GM12878 (cell line): ENCODE measurements around the gene GMDS. TPM values are rescaled to one million over a fixed set of nuclear protein-coding genes. Genes with fewer than 3 reads are reported as not detected.

Experiments
- ATAC-seq: fragments of 200-7000 bp; cut with Tn5 transposase; 3 replicates; pipeline ENCODE4 v1.9.1; 2020; ENCODE audit warnings: mild to moderate bottlenecking, moderate library complexity
- BruUV-seq: library from RNA; stranded (reverse); fragments of 400-500 nt; replicated peaks from 2 replicates; lab custom pipeline; 2021; lab: Mats Ljungman, UMichigan
- CTCF ChIA-PET: fragments of 300-600 bp; sonication (Branson Sonifier 250); formaldehyde crosslinking; extraction: SDS; loops from one replicate; lab custom pipeline; 2021; ENCODE audit warnings: inconsistent platforms; lab: Yijun Ruan, JAX
- POLR2A ChIA-PET: fragments of 350-600 bp; formaldehyde crosslinking; extraction: SDS; loops from one replicate; lab custom pipeline; 2021; ENCODE audit warnings: inconsistent platforms; lab: Charles Lee
- RAD21 ChIA-PET: fragments of 300-600 bp; sonication (Branson Sonifier 250); formaldehyde crosslinking; loops from one replicate; lab custom pipeline; 2023; ENCODE audit warnings: antibody characterized with exemption; ENCODE audit not compliant: unreplicated experiment; lab: Charles Lee
- SMC1A ChIA-PET: fragments of 300-600 bp; sonication (Branson Sonifier 250); formaldehyde crosslinking; loops from one replicate; lab custom pipeline; 2023; ENCODE audit not compliant: unreplicated experiment, uncharacterized antibody; lab: Charles Lee
- DNase-seq: peaks from one replicate; pipeline ENCODE4 v3.0.0-alpha.2; 2011; ENCODE audit warnings: low read depth, low spot score
- FAIRE-seq: peaks from 3 replicates; lab custom pipeline; 2011; peaks lifted over from hg19 to GRCh38; lab: Jason Lieb, UNC
- H2AFZ ChIP-seq: 2 replicates; pipeline ENCODE4 v1.6.0; 2011; ENCODE audit warnings: low read depth, low read length, control low read depth; ENCODE audit not compliant: control insufficient read depth
- H3K27ac ChIP-seq: 2 replicates; pipeline ENCODE4 v1.5.1; 2011; ENCODE audit warnings: control low read depth; ENCODE audit not compliant: control insufficient read depth, insufficient read depth
- H3K27me3 ChIP-seq, 2 experiments: replicated peaks in 1 of 2; 2 replicates each; pipeline versions ENCODE4 v1.6.0 to v1.6.1; 2011; ENCODE audit warnings: low read length in 1 of 2; ENCODE audit not compliant: control insufficient read depth in 2 of 2, insufficient read depth in 2 of 2
- H3K36me3 ChIP-seq, 2 experiments: 2 replicates each; pipeline ENCODE4 v1.5.1; 2011; ENCODE audit warnings: low read length in 1 of 2; ENCODE audit not compliant: control insufficient read depth in 2 of 2, insufficient read depth in 2 of 2
- H3K4me1 ChIP-seq: 2 replicates; pipeline ENCODE4 v1.6.1; 2011; ENCODE audit warnings: mild to moderate bottlenecking, low read length, moderate library complexity, mixed read lengths; ENCODE audit not compliant: control insufficient read depth, insufficient read depth
- H3K4me2 ChIP-seq: 2 replicates; pipeline ENCODE4 v1.6.0; 2011; ENCODE audit warnings: control low read depth; ENCODE audit not compliant: control insufficient read depth, insufficient read depth
- H3K4me3 ChIP-seq: fragments of 200-600 bp; sonication (generic); 2 replicates; pipeline ENCODE4 v1.5.1; 2016
- H3K79me2 ChIP-seq: 2 replicates; pipeline ENCODE4 v1.6.0; 2011; ENCODE audit warnings: low read length; ENCODE audit not compliant: control insufficient read depth, insufficient read depth
- H3K9ac ChIP-seq: 2 replicates; pipeline ENCODE4 v1.8.0; 2011; ENCODE audit warnings: low read length, control low read depth, mixed read lengths; ENCODE audit not compliant: control insufficient read depth, insufficient read depth
- H3K9me3 ChIP-seq: replicated peaks from 3 replicates; pipeline ENCODE4 v1.5.1; 2011; ENCODE audit warnings: mild to moderate bottlenecking, low read length; ENCODE audit not compliant: control insufficient read depth, insufficient read depth
- H4K20me1 ChIP-seq: 2 replicates; pipeline ENCODE4 v1.6.0; 2011; ENCODE audit not compliant: control insufficient read depth, insufficient read depth
- BHLHE40 ChIP-seq, 2 experiments: fragments of 450-650 bp in 1 of 2; IDR thresholded peaks; 2 replicates each; pipeline ENCODE4 v1.6.1; 2011 to 2017; ENCODE audit warnings: low read depth in 2 of 2, borderline replicate concordance in 1 of 2, improper control_type of control experiment in 1 of 2, low read length in 1 of 2, mild to moderate bottlenecking in 1 of 2
- HDAC6 ChIP-seq: fragments of 200-600 bp; sonication (generic); IDR thresholded peaks from one replicate; pipeline ENCODE4 v1.8.0; 2017; ENCODE audit warnings: antibody characterized with exemption; ENCODE audit not compliant: unreplicated experiment
- ZBTB33 ChIP-seq: fragments of 450-650 bp; IDR thresholded peaks from 2 replicates; pipeline ENCODE4 v1.6.1; 2017; ENCODE audit warnings: mild to moderate bottlenecking
- WGBS: methylation state at CpG from one replicate; pipeline ENCODE4 v1.1.6; 2016; ENCODE audit warnings: low lambda C conversion rate; ENCODE audit not compliant: insufficient replicate concordance, insufficient coverage; ENCODE audit errors: missing lambda C conversion rate; 5-methylcytosine and 5-hydroxymethylcytosine counted together
- in situ Hi-C: fragments of 300-500 bp; cut with MboI; formaldehyde crosslinking; loops from 9 replicates; pipeline ENCODE4 v1.14.3; 2018; ENCODE audit warnings: mixed read lengths
- intact Hi-C: fragments of 100-400 bp; cut with micrococcal nuclease; formaldehyde crosslinking; loops from one replicate; pipeline ENCODE4 v1.14.2; 2022; ENCODE audit not compliant: unreplicated experiment
- polyA plus RNA-seq, 11 experiments: library from polyadenylated mRNA; depleted of rRNA in 4 of 11; unstranded in 6 of 11; stranded (reverse) in 5 of 11; fragments of >200 nt; fragmentation: Nextera tagmentation in 4 of 11; fragmentation: Illumina TruSeq in 1 of 11; extraction: Ambion mirVana in 4 of 11; extraction: Trizol in 1 of 11; gene quantifications; 1 replicate in 1 of 11; 2 replicates in 10 of 11; pipeline versions ENCODE4 v1.2.1 to v1.2.3, GENCODE V29; 2011 to 2016; ENCODE audit warnings: inconsistent platforms in 2 of 11, missing spikeins in 2 of 11, low read depth in 1 of 11
- total RNA-seq, 4 experiments: library from RNA; depleted of rRNA in 3 of 4; stranded (reverse); fragments of >200 nt in 3 of 4; fragmentation: Illumina TruSeq in 1 of 4; extraction: Trizol in 1 of 4; gene quantifications; 2 replicates each; pipeline versions ENCODE4 v1.2.1 to v1.2.3, GENCODE V29; 2013 to 2021

GMDS gene
- total and polyA plus RNA-seq, 10 of the 15 experiments (the other 5 are each of a cell fraction or from before 2014, with no cell fraction given): 0.61 to 53.8 (median 29.3) TPM

- ChIA-PET CTCF (no interaction called here), SMC1A (interaction anchor here (0.6 kb wide), 1 partner anchor 901 kb away, joined by 3 read pairs; no protein-coding TSS in a partner anchor), RAD21 (no interaction called here), POLR2A (no interaction called here)
- TF ChIP-seq HDAC6 (no peak), BHLHE40 (IDR thresholded peaks at IDR 0.05; ENCODE audit: borderline replicate concordance in 1 of 2, low read depth in 2 of 2, low read length in 1 of 2) (no peak)
- ATAC-seq: no peak
- Histone ChIP-seq H3K4me1 (no peaks in the 10 kb centered on the region; the same call in 1 of the 2 replicates), H4K20me1 (no peaks in the 10 kb centered on the region), H3K4me3 (no peak overlapping the region), H3K36me3 (no peaks in the 10 kb centered on the region), H3K9me3 (no peaks in the 10 kb centered on the region), H3K27me3 (no peaks in the 10 kb centered on the region), H3K79me2 (no peaks in the 10 kb centered on the region), H3K27ac (no peak overlapping the region), H3K9ac (no peak overlapping the region), H2AFZ (no peak overlapping the region), H3K4me2 (no peak overlapping the region)
- no peak for DNase-seq
- intact Hi-C loops: no loop called here
- 88% methylated on average over 8 of the region's 8 CpGs for WGBS
- no TSS peak for BruUV-seq
- in situ Hi-C loops: no loop called here
- FAIRE-seq: no peak
Observed at GRCh38 chr6:1640476-1640875, 604.9 kb downstream of the GMDS start.

- H3K36me3 ChIP-seq: no peaks in the 10 kb centered on the region
- H4K20me1 ChIP-seq: no peaks in the 10 kb centered on the region
- no peak overlapping the region for H3K27ac ChIP-seq
- no peak overlapping the region for H3K4me2 ChIP-seq
- RAD21 ChIA-PET: no interaction called here
- TF ChIP-seq ZBTB33 (no peak), BHLHE40 (IDR thresholded peaks at IDR 0.05; ENCODE audit: borderline replicate concordance in 1 of 2, low read depth in 2 of 2, low read length in 1 of 2) (no peak)
- H3K9me3 ChIP-seq: no peaks in the 10 kb centered on the region
- CTCF ChIA-PET: interaction anchor here (1.0 kb wide), 1 partner anchor 49 kb away, joined by 3 read pairs; no protein-coding TSS in a partner anchor
- intact Hi-C loops: no loop called here
- DNase-seq (no peak), FAIRE-seq (no peak), ATAC-seq (no peak)
- POLR2A ChIA-PET: no interaction called here
- SMC1A ChIA-PET: interaction anchor here (1.2 kb wide), 1 partner anchor 82 kb away, joined by 3 read pairs; no protein-coding TSS in a partner anchor
- H3K4me1 ChIP-seq: no peaks in the 10 kb centered on the region; the same call in 1 of the 2 replicates
- no peak overlapping the region for H3K9ac ChIP-seq
- no peaks in the 10 kb centered on the region for H3K79me2 ChIP-seq
- in situ Hi-C loops: no loop called here
- no peak overlapping the region for H2AFZ ChIP-seq
- no peaks in the 10 kb centered on the region for H3K27me3 ChIP-seq
- BruUV-seq: no TSS peak
- H3K4me3 ChIP-seq: no peak overlapping the region
- 75% methylated on average over 9 of the region's 9 CpGs for WGBS
Observed at GRCh38 chr6:1639430-1639829, 606.0 kb downstream of the GMDS start.
